Breast epithelium (tissue), 3 donors: Measurements from ENCODE around the gene ZIM2.

Experiments
- CTCF ChIP-seq, 3 donors: fragments of 450-650 bp; IDR thresholded peaks; one replicate each; pipeline ENCODE4 v1.5.1; 2016 to 2017; ENCODE audit warnings: antibody characterized with exemption in 3 of 3, mild to moderate bottlenecking in 3 of 3, moderate library complexity in 3 of 3
- POLR2A ChIP-seq: fragments of 450-650 bp; IDR thresholded peaks from one replicate; pipeline ENCODE4 v1.6.1; 2016; ENCODE audit warnings: antibody characterized with exemption, mild to moderate bottlenecking, moderate library complexity
- POLR2AphosphoS5 ChIP-seq, 3 donors: sonication (generic); formaldehyde crosslinking; IDR thresholded peaks; one replicate each; pipeline ENCODE4 v1.6.1; 2017; ENCODE audit warnings: antibody characterized with exemption in 3 of 3

GRCh38 chr19:56856822-56857221, 16.3 kb upstream of the ZIM2 start:
- TF ChIP-seq POLR2A (no peak), CTCF (IDR thresholded peaks at IDR 0.05) (no peak), POLR2AphosphoS5 (IDR thresholded peaks at IDR 0.05) (no peak)
